Measurements from ENCODE around the gene RAD9B.
A peak's percentile ranks its signal among the peaks of the same experiment; 100 is the strongest.
"Not testable (repeated sequence)": the region's sequence is repeated elsewhere in the genome, so short reads cannot be mapped to it uniquely, and the experiment has no call there.

RAD9B gene

GRCh38 chr12:110501752-110502738 is at the start of gene RAD9B, which contains the start of gene VPS29:
RAD9B (plus strand) TSS chr12:110502331; CDS start chr12:110502338, 7 bp downstream.
VPS29 (minus strand) TSS chr12:110502111; CDS start chr12:110502051, 60 bp downstream.
- H3K27ac ChIP-seq, result peak within 1 kb of the TSS; percentile 80
- no peak for TF ChIP-seq CTCF (conservative IDR thresholded peaks at IDR 0.05)
- TF ChIP-seq ZFX (IDR thresholded peaks at IDR 0.05), result peak; percentile 91

- TF ChIP-seq ZFX (IDR thresholded peaks at IDR 0.05) (no peak), CTCF (conservative IDR thresholded peaks at IDR 0.05) (no peak)
- no peak overlapping the region for H3K27ac ChIP-seq
Measured at GRCh38 chr12:110453569-110454296, 48.4 kb upstream of the RAD9B start.

- H3K27ac ChIP-seq, result no peak overlapping the region
- no peak for TF ChIP-seq ZFX (IDR thresholded peaks at IDR 0.05)
- TF ChIP-seq CTCF (conservative IDR thresholded peaks at IDR 0.05), result no peak
Measured at GRCh38 chr12:110458756-110459155, 43.4 kb upstream of the RAD9B start.

GRCh38 chr12:110461189-110461588 is 40.9 kb upstream of the RAD9B start:
- H3K27ac ChIP-seq, result not testable (repeated sequence)

GRCh38 chr12:110465024-110465423 is 37.1 kb upstream of the RAD9B start:
- no peak overlapping the region for H3K27ac ChIP-seq
- no peak for TF ChIP-seq ZFX (IDR thresholded peaks at IDR 0.05)
- no peak for TF ChIP-seq CTCF (conservative IDR thresholded peaks at IDR 0.05)

GRCh38 chr12:110465765-110466164 is 36.4 kb upstream of the RAD9B start:
- H3K27ac ChIP-seq, result not testable (repeated sequence)

- peak overlapping the region; percentile 16; the same call in 1 of the 2 replicates for H3K27ac ChIP-seq
Measured at GRCh38 chr12:110466791-110467190, 35.3 kb upstream of the RAD9B start.

More at GRCh38 chr12:110466791-110467190, 35.3 kb upstream of the RAD9B start:
- TF ChIP-seq ZFX (IDR thresholded peaks at IDR 0.05), result no peak
- TF ChIP-seq CTCF (conservative IDR thresholded peaks at IDR 0.05), result no peak

All from C4-2B (cell line).